SKM-1 (cell line): Measurements from ENCODE around the gene FAM13C.
"Not testable (repeated sequence)": the region's sequence is repeated elsewhere in the genome, so short reads cannot be mapped to it uniquely, and the experiment has no call there.

ENCODE experiments used
- DNase-seq: peaks from one replicate; lab custom pipeline; 2025; ENCODE audit not compliant: unreplicated experiment; lab: John Stamatoyannopoulos, UW

The FAM13C gene

DNA sequence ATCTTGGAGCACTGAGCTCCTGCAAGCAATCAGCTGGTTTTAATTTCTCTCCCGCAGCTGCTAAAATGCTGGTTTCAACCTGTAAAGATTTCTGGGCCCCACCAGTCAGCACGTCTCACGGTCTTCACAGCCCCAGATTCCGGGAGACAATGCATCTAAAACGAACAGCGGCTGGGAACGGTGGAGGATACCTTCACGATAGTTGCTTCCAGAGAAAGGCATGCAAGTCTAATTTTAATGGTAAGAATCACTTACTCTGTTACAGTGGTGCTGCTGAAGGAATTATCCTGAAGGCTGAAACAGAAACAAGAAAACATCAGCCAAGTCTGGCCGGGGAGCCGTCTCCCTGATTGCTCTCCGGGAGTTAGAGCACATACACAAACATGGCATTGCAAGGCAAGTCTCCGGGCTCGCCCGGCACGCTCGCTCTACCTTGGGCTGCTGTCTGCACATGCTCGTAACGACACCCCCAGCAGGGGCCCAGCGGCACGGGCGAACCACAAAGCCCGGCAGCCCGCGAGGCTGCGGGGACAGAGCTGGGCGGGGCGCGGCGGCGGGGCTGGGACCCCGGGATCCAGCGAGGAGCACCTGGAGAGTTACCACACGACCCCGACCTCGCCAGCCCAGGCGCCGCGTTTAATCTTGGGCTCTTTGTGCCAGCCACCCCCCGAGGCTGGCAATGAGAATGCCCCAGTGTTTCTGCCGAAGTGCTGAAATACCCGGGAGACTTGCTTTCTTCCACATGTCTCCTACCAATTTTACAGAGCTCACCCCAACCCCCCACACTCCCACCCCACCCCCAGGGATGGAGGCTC lies at the start of gene FAM13C:
Gene FAM13C, minus strand, starts transcription at position 406 of the 815 bp plus-strand sequence. Its CDS starts 89 bp downstream, at position 317.
- peak; percentile 9 for DNase-seq

DNA sequence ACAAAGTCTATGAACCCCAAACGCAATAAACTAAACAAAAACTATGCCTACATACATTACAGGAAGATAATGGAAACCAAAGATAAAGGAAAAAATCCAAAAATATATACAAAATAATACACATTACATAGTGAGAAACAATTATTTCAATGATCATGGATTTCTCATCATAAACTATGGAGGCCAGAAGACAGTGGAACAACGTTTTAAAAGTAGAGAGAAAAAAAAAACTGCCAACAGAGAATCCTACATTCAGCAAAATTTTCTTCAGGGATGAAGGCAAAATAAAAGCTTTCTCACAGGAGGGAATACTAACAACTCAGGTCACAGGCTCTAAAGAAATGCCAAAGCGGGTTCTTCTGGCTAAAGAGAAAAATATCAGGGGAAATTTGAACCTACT lies 42.9 kb upstream of the FAM13C start:
- DNase-seq = no peak

DNA sequence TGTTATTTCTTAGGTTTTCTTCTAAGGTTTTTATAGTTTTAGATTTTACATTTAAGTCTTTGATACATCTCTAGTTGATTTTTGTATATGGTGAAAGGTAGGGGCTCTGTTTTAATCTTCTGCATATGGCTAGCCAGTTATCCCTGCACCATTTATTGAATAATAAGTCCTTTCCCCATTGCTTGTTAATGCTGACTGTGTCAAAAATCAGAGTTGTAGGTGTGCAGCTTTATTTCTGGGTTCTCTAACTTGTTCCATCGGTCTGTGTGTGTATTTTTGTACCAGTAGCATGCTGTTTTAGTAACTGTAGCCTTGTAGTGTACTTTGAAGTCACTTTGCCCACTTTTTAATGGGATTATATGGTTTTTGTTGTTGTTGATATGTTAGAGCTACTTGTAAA lies 37.9 kb upstream of the FAM13C start:
- no peak for DNase-seq

GRCh38 chr10:59399329-59399728 lies 37.0 kb upstream of the FAM13C start:
- not testable (repeated sequence) for DNase-seq

DNA sequence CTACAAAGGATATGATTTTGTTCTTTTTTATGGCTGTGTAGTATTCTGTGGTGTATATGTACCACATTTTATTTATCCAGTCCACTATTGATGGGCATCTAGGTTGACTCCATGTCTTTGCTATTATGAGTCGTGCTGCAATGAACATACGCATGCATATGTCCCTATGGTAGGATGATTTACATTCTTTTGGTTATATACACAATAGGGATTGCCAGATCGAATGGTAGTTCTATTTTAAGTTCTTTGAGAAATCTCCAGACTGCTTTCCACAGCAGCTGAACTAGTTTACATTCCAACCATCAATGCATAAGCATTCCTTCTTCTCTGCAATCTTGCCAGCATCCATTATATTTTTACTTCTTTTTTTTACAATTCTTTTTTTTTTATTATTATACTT lies 35.6 kb upstream of the FAM13C start:
- no peak for DNase-seq

- DNase-seq = no peak
Observed at GRCh38 chr10:59395984-59396383, 33.6 kb upstream of the FAM13C start.

GRCh38 chr10:59393349-59393748 lies 31.0 kb upstream of the FAM13C start:
- no peak for DNase-seq

GRCh38 chr10:59391060-59391459 lies 28.7 kb upstream of the FAM13C start:
- no peak for DNase-seq

- DNase-seq = no peak
Observed at GRCh38 chr10:59388671-59388976, 26.3 kb upstream of the FAM13C start.

DNA sequence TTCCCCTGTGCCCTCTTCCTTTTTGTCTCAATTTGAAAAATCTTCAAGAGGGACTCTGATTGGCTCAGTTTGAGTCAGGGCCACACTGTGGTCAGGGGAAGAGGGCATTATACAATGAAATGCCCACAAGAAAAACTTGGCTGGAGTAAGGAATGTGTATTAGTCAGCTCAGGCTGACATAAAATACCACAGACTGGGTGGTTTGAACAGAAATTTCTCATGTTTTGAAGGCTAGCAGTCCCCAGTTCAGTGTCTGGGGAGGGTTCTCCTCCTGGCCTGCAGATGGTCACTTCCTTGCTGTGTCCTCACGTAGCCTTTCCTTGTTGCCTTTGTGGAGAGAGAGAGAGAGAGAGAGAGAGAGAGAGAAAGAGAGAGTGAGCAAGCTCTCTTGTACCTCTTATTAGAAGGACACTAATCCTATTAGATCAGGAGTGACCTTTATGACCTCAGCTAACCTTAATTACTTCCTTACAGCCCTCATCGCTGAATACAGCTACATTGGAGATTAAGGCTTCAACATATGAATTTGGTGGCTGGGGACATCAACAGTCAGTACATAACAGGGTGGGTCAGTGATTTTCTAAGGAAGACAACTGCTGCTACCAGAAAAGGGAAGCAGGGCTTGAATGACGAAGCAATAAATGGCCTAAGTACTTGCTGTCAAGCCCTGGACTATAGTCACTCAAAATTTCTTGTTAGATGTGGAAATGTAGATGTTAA lies 25.8 kb upstream of the FAM13C start:
- DNase-seq = no peak

- no peak for DNase-seq
Observed at GRCh38 chr10:59384761-59385160, 22.4 kb upstream of the FAM13C start.

- DNase-seq = no peak
Observed at GRCh38 chr10:59383908-59384307, 21.6 kb upstream of the FAM13C start.

- no peak for DNase-seq
Observed at GRCh38 chr10:59383436-59383835, 21.1 kb upstream of the FAM13C start.

DNA sequence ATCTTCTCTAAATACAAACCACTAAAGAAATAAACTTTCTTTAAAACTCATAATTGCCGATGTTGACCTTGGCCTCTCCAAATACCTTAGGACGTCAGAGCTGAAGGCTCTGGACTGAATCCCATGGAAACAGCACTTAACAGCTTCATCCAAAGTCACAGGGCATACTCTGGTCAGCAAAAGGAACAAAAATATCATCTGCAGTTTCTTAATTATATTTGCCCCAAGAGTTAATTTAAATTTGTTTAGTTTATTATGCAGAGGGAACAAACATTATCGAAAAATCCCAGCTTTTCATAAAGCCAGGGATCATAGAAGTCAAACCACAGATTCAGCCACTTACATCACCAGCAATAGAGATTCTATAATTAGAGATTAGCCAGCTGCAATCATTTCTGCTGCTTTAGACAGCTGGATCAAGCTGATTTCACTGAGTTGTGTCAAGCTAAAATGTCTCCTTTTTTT lies 20.5 kb upstream of the FAM13C start:
- DNase-seq = no peak

- DNase-seq = no peak
Observed at GRCh38 chr10:59381687-59382086, 19.3 kb upstream of the FAM13C start.

DNA sequence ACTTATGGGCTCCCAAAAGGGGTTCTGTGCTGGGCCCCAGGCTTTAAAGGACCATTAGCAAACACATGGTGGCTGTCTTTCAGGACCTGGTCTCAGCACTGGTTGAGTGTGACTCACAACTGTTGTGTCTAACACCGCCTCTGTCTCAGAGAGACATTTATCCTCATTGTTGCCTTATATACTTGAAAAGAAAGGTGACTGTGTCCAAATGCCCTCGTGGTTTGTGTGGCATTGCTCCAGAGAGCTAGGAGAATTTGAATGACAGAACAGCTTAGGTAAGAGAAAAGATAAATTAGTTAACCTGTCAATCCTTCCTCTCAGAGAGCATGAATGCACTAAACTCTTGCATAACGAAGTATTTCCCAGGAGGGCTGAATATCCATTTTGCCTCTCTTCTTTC lies 14.5 kb upstream of the FAM13C start:
- no peak for DNase-seq

- DNase-seq = no peak
Observed at GRCh38 chr10:59375990-59376389, 13.6 kb upstream of the FAM13C start.

DNA sequence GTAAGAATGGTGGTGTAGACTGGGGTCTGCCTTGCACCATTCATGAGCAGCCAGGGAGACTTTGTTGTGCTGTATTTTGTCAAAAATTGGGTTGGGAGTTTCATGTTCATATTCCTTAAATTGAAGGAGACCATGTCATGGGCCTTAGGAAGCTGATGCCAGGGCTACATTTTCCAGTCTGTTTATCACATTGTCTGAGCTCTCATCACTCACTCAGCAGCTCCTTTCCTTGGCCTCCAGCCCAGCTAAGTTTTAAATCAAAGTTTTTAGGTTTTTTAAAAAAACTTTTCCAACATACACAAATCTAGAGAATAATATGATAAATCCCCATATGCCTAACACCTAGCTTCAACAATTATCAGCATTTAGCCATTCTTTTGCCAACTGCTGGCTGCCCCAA lies 12.6 kb upstream of the FAM13C start:
- DNase-seq = no peak

GRCh38 chr10:59373071-59373470 lies 10.7 kb upstream of the FAM13C start:
- DNase-seq = no peak

- DNase-seq = no peak
Observed at GRCh38 chr10:59372543-59372942, 10.2 kb upstream of the FAM13C start.

- DNase-seq = no peak
Observed at GRCh38 chr10:59366290-59366689, 3.9 kb upstream of the FAM13C start.

DNA sequence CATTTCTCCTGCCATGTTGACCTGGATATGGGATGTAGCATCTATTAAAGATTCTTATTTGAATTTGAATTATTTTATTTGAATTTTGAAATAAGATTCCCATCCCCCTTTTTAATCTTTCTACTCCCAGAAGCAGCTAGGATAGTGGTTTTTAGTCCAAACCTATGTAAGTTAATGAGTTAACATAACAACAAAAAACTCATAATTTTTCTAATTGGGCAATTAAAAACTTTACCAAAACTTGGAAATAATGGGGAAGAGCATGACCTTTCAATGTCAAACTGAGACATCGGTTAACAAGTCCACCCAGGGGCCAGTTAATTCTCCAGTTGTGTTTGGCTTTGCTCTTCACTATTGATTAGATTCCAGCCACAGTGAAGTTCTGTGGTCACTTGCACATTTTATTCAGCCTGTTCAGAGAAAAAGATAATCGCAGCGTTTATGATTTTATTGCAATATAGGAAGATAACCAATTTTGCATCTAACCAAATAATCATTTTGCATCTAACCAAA lies 1.2 kb upstream of the FAM13C start:
- DNase-seq = no peak
